Mesenteric fat pad (tissue), 1 donor: ENCODE measurements around the gene APOL3. TPM values are rescaled to one million over a fixed set of nuclear protein-coding genes. Genes with fewer than 3 reads are reported as not detected.
"Not testable (repeated sequence)": the region's sequence is repeated elsewhere in the genome, so short reads cannot be mapped to it uniquely, and the experiment has no call there.

ENCODE experiments used
- DNase-seq: peaks from one replicate; pipeline ENCODE4 v3.0.0-alpha.2; 2020; ENCODE audit warnings: low spot score
- long read RNA-seq: library from polyadenylated mRNA; unstranded; transcript quantifications from one replicate; pipeline ENCODE4 v2.0.0, GENCODE V29; 2020
- total RNA-seq: library from RNA; stranded (reverse); fragmentation: NEBNext Ultra II Directional; extraction: Animal tissue kit (Norgen Biotek cat#: 25700); gene quantifications from one replicate; pipeline ENCODE4 v1.2.1, GENCODE V29; 2021
- donor health status: DM: yes; HTN: yes; CAD: no.

The APOL3 gene, protein sequence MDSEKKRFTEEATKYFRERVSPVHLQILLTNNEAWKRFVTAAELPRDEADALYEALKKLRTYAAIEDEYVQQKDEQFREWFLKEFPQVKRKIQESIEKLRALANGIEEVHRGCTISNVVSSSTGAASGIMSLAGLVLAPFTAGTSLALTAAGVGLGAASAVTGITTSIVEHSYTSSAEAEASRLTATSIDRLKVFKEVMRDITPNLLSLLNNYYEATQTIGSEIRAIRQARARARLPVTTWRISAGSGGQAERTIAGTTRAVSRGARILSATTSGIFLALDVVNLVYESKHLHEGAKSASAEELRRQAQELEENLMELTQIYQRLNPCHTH
- total RNA-seq, result 66.8 TPM
- long read RNA-seq, transcript APOL3-205 (4 exons, 2,214 nt), result major isoform, 19 of 58 reads
- long read RNA-seq, transcript APOL3-209 (4 exons, 2,443 nt), result minor isoform, 5 of 58 reads
- long read RNA-seq, transcript APOL3-201 (3 exons, 2,117 nt), result minor isoform, 8 of 58 reads
- long read RNA-seq, partial matches to known transcripts, result 4 of 58 reads
- long read RNA-seq, other reads (novel, unspliced or antisense), result 16 of 58 reads

DNA sequence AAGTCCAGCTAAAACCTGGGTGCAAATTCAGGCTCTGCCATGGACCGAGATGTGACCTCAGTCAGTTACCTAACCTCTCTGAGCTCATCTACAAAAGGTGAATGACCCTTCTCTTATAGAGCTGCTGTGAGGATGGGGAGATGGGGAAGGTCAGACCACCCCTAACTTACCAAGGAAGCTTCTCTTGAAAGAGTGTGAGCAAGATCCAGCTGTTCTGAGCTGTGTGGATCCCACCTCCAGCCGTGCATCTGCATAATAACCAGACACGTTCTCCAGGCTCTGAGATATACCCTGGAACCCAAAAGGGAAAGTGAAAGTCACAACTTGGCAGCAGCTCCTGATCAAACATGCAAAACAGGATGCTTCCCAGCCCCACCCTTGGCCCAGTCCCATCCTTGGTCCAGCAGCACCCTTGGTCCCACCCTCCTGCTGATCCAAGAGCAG, at the start of gene APOL3:
Gene APOL3 (minus strand): TSS at position 257 of the 444 bp plus-strand sequence. CDS start 11,700 bp downstream, outside the sequence.
- peak; percentile 90 for DNase-seq

DNA sequence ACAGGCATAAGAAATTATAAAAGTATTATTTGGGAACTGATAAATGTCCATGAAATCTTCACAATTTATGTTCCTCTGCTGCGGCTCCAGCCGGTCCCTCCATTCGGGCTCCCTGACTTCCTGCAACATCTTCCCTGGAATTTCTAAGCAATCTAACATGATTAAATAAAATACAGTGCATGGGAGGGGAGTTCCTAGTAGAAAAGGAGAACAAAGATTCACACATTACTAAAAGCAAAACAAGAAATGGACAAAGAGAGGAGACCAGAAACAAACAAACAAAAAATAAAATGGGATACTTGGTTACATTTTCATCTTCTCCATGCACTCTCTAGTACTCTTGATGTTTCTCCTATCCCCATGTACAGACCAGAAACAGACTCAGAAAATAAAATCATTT, 49.7 kb upstream of the APOL3 start:
- DNase-seq, result no peak

DNA sequence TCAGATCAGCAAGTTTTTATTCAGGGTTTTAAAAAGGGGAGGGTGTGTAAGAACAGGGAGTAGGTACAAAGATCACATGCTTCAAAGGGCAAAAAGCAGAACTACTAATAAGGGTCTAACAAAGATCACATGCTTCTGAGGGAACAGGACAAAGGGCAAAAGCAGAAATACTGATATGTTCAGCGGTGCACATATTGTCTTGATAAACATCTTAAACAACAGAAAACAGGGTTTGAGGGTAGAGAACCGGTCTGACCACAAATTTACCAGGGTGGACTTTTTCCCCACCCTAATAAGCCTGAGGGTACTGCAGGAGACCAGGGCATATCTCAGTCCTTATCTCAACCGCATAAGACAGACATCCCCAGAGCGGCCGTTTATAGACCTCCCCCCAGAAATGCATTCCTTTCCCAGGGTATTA, 48.9 kb upstream of the APOL3 start:
- not testable (repeated sequence) for DNase-seq

DNA sequence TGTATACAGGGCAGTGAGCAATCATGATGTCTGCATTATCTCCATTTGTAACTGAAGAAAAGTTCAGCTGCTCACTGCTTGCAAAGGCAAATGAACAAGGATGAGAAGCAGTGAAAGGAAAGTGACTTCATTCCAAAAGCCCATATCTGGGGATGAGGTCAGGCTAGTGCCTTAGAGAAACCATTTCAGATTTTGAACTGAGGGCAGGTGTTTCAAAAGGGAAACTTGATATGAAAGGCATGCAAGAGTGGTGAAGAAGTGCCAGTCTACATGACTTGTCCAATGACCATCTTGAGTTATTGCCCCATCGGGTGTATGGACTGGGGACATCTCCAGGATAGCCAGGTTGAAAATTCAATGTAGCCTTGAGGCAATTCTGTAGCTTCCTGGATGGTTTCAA, 48.4 kb upstream of the APOL3 start:
- DNase-seq, result no peak

DNA sequence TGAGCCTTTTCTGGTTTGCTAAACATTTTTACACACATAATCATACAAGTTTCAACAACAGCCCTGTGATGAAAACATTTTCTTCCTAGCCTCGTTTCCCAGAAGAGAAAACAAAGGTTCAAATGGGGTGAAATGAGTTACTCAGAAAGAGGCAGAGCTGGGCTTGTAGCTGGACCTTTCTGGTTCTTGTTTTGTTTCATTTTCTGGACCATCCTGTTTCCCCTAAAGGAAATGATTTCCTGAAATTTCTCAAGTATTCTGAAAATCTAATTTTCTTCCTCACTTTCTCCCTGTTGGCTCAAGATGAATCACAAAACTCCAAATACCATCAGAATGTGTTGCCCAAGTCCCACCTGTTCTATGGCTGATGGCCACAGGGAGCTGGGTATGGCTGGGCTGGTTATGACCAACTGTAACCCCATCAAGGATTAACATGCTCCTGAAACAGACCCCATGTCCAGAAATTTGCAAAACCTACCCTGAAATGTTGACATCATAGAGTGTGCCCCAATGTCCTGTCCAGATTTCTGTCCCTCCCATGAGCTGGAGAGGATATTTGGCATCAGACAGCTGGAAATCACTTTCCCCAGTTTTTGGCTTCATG, 47.7 kb upstream of the APOL3 start:
- DNase-seq, result no peak

DNA sequence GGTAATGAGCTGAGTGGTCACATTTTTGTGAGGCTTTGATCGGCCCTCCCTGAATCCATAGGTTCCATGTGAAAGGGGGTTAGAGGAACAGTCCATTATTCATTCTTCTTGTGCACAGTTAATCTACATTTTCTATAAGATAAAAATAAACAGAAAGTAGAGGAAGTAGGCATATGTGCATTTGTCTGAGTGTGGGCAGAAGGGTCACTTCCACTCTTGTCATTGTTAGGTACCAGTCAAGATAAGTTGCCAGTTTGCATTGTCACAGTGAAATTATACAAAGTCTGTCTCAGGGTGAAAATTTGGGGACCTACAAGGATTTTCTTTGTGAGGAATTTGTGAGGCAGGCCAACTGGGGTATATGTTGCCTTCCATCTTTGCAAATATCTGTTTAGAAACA, 45.7 kb upstream of the APOL3 start:
- no peak for DNase-seq

DNA sequence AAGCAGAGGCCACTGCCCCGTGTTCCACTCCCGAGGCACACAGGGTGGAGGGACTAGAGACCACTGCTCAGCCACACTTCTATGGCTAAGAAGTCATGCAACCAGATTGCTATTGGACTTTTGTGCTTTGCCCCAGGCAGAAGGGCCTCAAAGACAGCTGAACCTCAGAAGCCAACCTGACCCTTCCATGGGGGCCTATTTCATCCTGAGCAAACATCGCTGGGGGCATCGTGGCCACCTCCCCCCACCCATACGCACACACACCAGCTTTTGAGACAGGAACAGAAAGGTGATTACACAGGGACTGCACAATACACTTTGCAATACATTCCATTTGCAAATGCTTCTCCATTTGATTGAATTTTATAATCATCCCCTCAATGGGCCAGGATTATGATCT, 45.0 kb upstream of the APOL3 start:
- not testable (repeated sequence) for DNase-seq

DNA sequence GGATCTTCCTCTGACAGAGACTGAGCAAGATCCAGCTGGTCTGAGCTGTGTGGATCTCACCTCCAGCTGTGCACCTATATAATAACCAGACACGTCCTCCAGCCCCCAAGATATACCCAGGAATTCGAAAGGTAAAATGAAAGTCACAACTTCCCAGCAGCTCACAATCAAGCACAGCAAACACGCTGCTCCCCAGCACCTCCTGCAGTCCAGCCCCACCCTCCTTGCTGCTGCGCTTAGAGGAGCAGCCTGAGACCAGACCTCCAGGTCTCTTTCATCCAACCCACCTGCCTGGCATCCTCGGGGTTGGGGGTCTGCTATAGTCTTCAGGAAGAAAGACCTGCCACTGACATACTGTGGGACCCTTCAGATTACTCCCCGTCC, 44.1 kb upstream of the APOL3 start:
- DNase-seq, result no peak

DNA sequence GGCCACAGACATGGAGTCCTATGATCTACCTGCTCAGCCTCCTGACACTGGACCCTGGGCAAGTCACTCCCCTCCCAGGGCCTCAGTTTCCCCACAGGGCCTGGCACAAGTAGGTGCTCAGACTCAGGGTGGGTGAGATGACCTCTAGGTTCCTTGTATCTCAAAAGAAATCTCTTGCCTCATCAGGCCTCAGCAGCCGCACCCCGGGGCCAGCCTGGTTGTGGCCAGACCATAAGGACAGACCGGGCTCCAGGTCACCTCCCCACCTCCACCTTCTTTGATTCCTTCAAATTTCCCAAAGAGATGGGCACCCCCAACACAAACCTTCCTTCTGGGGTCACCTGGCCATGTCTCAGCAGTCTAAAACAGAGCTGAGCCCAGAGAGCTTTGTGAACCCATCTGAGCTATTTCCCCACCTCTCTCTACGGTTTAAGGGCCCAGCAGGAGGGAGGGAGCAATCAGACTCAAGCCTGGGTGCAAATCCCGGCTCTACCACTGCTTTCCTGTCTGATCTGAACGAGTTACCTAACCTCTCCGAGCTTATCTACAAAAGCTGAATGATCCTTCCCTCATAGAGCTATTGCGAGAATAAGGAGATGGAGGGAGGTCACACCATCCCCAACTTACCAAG, 43.6 kb upstream of the APOL3 start:
- no peak for DNase-seq

DNA sequence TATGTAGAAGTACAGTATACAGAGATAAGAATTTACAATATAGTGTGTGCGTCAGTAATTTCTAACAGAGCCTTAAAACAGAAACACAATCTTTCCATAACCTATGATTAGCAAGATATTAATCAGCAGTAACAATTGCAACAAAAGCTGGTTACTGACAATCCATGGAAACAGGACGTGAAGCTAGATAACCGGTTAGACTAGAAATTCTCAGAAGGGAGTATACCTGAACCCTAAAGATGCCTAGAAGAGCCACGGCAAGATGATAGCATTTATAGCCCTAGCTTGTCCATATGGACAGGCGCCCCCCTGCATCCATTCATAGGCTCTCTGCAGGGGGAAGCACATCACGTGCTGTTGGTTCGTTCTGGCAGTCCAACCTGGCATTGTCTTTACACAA, 42.9 kb upstream of the APOL3 start:
- not testable (repeated sequence) for DNase-seq

DNA sequence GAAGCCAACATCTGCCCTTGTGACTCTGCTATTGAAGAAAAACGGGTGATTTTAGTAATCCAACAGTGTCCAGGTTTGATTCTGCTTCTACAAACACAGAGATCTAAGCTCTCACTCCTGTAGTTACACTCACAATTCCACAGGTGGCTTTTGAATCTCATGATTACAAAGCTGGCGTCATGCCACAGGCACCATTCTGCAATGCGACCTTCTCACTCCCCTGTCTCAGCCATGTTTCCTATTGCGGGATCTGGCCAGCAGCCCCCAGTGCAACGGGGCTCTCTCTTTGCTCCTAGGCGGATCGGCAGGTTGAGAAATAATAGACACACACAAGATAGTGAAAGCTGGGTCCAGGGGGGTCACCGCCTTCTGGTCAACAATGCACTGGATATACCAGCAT, 42.4 kb upstream of the APOL3 start:
- DNase-seq, result not testable (repeated sequence)

DNA sequence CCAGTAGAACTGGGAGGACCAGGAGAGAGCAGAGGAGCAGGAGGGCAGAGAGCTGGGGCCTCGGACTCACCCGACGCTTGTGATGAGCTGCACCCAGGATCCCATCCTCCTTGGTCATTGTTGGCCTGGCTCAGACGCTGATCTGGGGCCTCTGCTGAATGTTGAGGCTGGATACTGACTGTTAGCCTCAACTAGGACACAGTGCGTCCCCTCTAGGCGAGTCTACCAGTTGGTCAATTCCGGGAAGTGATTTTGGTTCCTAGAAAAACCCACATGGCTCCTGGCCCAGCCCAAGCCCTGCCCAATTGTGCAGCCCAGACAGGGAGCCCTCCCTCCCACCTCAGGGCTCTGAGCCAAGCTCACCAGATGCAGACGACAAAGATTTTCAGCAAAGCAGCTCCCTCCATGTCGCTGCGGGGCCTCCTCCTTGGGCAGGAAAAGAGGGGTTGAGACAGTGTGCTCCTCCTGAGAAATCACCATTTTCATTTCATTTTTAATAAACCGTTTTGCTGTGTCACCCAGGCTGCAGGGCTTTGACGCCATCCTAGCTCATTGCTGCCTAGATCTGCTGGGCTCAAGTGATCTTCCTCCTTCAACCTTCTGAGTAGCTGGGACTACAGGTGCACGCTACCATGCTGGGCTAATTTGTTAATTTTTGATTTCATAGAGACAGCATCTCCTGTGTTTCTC, 41.2 kb upstream of the APOL3 start, which contains the start of gene APOL4:
Gene APOL4 (minus strand): TSS at position 180 of the 690 bp plus-strand sequence. CDS start 75 bp downstream, at position 105.
- DNase-seq, result peak; percentile 92

DNA sequence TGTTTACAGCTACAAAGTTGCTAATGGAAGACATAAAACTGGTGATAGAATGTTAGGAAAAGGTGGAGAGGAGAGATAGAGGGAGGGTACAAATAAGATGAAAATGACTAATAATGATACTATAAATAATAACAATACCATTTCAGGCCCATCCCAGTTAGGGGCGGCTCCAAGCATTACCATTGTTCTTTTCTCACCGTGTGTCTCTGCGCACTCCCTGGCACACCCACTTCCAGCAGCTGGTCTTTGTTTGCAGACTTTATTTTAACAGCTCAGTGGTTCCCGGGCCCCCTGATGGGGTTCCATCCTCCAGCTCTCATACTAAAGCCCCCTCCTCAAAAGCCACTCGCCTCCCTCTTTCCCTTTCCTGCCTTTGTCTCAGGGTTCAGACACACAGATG, 40.5 kb upstream of the APOL3 start:
- DNase-seq, result not testable (repeated sequence)

DNA sequence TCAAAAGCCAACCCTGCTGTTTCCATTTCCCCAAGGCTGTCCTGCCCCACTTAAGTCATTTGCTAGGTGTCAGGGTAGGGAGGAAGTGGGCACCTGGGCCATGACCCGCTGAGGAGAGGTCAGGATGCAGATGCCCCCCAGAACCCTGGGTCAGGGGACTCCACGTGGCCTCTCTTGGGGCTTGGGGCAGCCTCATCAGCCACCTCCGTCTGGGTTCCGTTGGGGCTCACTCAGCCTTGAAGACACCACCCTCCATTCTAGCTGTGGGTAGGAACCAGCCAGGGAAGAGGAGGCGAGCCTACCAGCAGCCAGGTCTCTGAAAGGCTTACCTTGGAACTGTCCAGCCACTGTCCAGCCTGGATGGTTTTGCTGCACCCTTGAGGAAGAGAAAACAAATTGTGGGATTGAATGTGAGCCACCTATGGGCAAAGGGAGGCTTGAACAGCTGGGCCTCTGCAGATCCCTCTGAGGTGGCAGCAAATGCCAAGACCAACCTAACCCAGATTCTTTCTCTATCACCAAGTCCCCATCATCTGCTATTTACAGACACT, 38.5 kb upstream of the APOL3 start:
- no peak for DNase-seq

DNA sequence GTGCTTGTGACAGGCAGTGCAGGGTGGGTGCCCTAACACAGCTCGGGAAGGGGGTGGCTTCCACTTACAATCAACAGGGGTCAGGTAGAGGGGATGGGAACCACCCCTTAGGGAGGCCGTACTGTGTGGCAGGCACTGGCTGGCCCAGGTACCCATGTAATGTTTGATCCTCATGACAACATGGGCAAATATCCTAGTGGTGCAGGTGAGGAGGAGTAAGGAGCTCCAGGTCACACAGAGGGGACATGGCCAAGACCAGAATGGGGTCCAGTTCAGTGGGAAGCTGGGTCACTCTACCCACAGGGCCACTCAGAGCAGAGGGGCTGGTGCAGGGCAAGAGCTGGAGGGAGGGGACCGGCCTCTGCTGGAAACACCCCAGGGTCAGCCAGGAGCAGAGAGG, 38.0 kb upstream of the APOL3 start:
- no peak for DNase-seq

DNA sequence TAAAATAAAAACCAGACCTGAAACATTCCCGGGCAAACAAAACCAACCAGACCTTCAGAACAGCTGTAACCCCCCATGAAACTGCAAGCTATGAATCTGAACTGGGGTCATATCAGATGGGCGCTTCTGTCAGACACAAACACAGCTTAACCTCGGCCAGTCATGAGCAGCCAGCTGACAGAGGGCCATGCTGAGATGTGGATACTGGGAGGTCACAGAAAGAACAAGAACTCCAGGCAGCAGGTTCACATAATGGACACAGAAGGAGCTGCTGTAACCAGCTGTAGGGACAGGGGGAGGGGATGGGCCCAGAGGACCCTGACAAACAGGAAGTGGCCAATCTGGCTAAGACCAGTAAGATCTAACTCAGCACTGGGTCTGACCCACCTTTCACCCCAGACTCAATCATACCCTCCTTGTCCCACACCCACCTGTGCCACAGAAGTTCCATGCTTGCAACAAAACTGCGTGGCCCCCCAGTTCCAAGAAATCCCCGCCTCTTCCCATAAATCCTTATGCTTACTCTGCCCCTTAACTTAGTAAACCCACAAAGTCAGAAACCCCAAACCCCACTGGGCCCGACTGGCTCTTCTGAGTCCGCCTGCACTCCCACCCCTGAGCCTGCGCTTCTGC, 37.1 kb upstream of the APOL3 start:
- no peak for DNase-seq

DNA sequence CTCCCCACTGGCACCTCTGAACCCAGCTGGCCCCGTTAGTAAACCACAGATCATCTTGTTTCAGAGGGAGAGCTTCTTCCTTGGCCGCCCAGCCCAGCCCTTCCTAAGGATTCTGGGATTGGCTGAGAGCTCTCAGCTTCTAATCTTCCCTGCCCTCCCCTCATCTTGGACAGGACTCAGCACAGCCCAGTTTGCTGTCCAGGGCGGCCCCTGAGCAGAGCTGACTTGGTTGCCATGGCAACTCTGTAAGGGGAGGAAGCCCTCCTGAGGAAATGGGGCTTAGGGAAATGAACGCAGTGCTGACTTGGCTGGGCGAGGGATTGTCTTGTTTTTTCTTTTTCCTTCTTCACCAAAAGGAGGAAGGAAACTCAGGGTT, 36.5 kb upstream of the APOL3 start:
- no peak for DNase-seq

DNA sequence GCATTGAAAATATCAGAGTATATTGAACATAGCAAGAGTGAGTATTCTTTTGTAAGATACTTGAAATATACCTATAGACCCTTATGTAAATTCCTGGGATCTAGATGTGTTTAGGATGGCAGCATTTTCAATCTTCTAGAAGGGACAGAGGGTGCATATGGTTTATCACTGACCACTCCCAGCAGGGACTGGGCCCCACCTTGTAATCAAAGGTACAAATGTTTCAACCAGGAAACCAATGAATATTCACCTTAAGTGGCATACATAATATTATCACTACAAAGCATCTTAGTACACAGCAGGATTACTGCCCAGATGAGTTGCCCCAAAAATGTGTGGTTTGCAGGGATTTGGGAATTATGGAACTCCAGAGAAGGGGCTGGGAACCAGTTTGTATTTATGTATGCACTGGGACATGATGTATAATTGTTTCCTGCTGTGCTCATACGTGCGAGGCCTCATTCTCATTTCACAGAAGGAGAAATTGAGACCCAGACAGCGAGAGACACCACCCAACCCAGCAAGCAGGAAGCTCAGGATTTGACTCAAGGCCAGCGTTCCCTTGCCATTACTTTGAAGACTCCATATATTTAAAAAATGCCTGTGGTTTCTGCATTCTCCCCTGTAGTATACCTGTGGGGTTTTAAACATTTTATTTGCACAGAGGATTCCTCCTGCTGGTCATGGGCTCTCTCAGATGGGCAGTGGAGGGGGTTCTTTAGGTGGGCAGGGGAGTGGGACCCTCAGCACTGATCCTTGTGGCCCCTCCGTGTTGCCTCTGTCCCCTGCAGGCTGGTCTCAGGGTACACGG, 35.9 kb upstream of the APOL3 start:
- no peak for DNase-seq

DNA sequence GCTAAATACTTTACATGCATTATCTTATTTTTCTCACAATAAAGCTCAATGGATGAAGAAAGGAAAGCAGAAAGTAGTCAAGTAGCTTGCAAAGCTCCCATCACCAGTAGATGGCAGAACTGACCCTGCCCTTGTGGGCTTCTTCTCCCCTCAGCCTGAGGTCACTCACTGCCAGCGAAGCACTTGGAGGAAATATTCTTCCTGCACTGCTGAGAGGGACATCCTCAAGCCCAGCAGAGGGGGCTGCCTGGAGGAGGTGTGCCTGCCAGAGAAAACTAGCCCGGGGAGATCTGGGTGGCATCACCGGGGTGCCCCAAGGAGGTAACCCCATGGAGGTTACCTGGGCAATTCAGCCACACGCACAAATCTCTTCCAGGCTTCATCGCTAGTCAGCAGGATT, 34.4 kb upstream of the APOL3 start:
- DNase-seq, result no peak

DNA sequence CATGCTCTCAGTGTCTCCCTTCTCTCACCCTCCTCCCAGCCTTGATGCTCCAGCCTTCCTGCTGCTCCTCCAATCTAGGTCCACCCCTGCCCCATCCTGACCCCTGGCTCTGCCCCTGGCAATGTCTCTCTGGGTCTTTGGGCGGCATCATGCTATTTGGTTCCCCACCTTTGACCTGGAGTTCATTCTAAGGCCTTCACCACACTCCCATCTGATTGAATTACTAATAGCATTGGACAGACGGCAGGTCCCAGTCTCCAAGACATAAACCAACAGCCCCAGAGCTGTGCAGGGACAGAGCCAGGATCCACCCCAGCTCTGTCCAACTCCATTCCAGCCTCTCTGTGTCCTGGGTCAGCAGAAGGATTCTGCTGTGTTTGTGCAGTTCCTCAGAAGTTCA, 33.8 kb upstream of the APOL3 start:
- no peak for DNase-seq
